Heart right ventricle (tissue), 16 donors: ENCODE data around the gene DOK1. TPM values are rescaled to one million over a fixed set of nuclear protein-coding genes. Genes with fewer than 3 reads are reported as not detected.

ENCODE experiments used
- ATAC-seq, 8 donors: fragments of 200-7000 bp; cut with Tn5 transposase; one replicate each; pipeline ENCODE4 v1.9.1; 2020; ENCODE audit warnings: mild to moderate bottlenecking in 8 of 8, moderate library complexity in 8 of 8, moderate number of reproducible peaks in 1 of 8
- DNase-seq, 2 donors: peaks; one replicate each; pipeline ENCODE4 v3.0.0-alpha.2; 2020
- H3K27ac ChIP-seq, 10 donors: fragments of 200-600 bp; sonication (generic) in 2 of 10; one replicate each; pipeline versions ENCODE4 v1.5.0 to v1.8.0; 2020 to 2022; ENCODE audit warnings: mild to moderate bottlenecking in 3 of 10
- H3K27me3 ChIP-seq, 7 donors: fragments of 200-600 bp; one replicate each; pipeline ENCODE4 v1.8.0; 2021 to 2022; ENCODE audit warnings: mild to moderate bottlenecking in 2 of 7
- H3K36me3 ChIP-seq, 9 donors: fragments of 200-600 bp; sonication (generic) in 1 of 9; one replicate each; pipeline versions ENCODE4 v1.5.0 to v1.8.0; 2020 to 2022; ENCODE audit warnings: mild to moderate bottlenecking in 2 of 9
- H3K4me1 ChIP-seq, 9 donors: fragments of 200-600 bp; sonication (generic) in 1 of 9; one replicate each; pipeline versions ENCODE4 v1.5.0 to v1.8.0; 2020 to 2022; ENCODE audit warnings: mild to moderate bottlenecking in 4 of 9
- H3K4me3 ChIP-seq, 10 donors: fragments of 200-600 bp; sonication (generic) in 2 of 10; one replicate each; pipeline versions ENCODE4 v1.5.0 to v1.8.0; 2020 to 2022; ENCODE audit warnings: mild to moderate bottlenecking in 7 of 10, moderate library complexity in 2 of 10
- H3K9me3 ChIP-seq, 11 donors: fragments of 200-600 bp in 10 of 11; sonication (generic) in 2 of 11; one replicate each; pipeline versions ENCODE4 v1.5.0 to v1.8.0; 2013 to 2022; ENCODE audit warnings: mild to moderate bottlenecking in 2 of 11, control low read depth in 1 of 11, moderate library complexity in 1 of 11
- CTCF ChIP-seq, 9 donors: fragments of 200-600 bp; sonication (generic) in 2 of 9; IDR thresholded peaks; one replicate each; pipeline versions ENCODE4 v1.5.0 to v1.8.0; 2021 to 2022; ENCODE audit warnings: antibody characterized with exemption in 9 of 9, mild to moderate bottlenecking in 5 of 9, moderate library complexity in 1 of 9
- WGBS, 2 donors: extraction: QIAGEN DNeasy Blood & Tissue Kit; methylation state at CpG; one replicate each; pipeline ENCODE4 v1.1.7; 2013; ENCODE audit warnings: inconsistent platforms in 1 of 2; 5-methylcytosine and 5-hydroxymethylcytosine counted together
- intact Hi-C, 10 donors: fragments of 100-400 bp; cut with DNase I; formaldehyde crosslinking; loops; one replicate each; pipeline versions ENCODE4 v1.11.1 to v1.14.2; 2022
- polyA plus RNA-seq, 2 donors: library from polyadenylated mRNA; stranded (reverse); fragments of 200-250 nt; gene quantifications; one replicate each; pipeline ENCODE4 v1.2.3, GENCODE V29; 2013
- total RNA-seq, 10 donors: library from RNA; stranded (reverse); fragmentation: NEBNext Ultra II Directional in 3 of 10; extraction: Animal tissue kit (Norgen Biotek cat#: 25700) in 3 of 10; gene quantifications; one replicate each; pipeline versions ENCODE4 v1.2.1 to v1.2.4, GENCODE V29; 2021 to 2023
- donor health status: Arrhythmogenic right ventricular cardiomyopathy.
- donor health status: ischemic (EF 13 %, LVEDD 7.1; RV severe dilation, severe dysfunction).
- donor health status: healthy with polysubstance abuse.
- donor health status: DM: no; HTN: yes; CAD: no.
- donor health status: DM: no; HTN: no; CAD: no.
- donor health status: ischemic (EF 25% LVEDD 6.9; RV normal size, moderate dysfunction).
- donor health status: ischemic (EF 25% LVEDD 5.7; RV mildly dilated, moderate dysfunction).
- donor health status: healthy.
- donor health status: DM: yes; HTN: yes; CAD: no.
- donor health status: Ischemic cardiomyopathy.
- donor health status: ischemic (EF 35%, LVEDD 5.7; RV mildly dilated, moderate dysfunction).
- donor health status: nonischemic (EF 11% LVEDD 7.7; RV severe dilation, severe dysfunction).
- donor health status: DM: yes; HTN: yes; CAD: no.
- donor health status: PGD.
- donor health status: ischemic (EF 29% LVEDD 5.4; RV normal size, mild dysfunction).
- donor health status: nonischemic (EF 23%, LVEDD 6.1; RV moderate dilation, normal function).

Gene DOK1
- total and polyA plus RNA-seq, 12 donors, result 1.9 to 7.7 (median 3.5) TPM

GRCh38 chr2:74542978-74543377 lies 11.5 kb upstream of the DOK1 start:
- 55 to 72% methylated on average over 1 of the region's 1 CpG for WGBS, 2 donors
- intact Hi-C loops, result no loop called here
- no peak overlapping the region for H3K27ac ChIP-seq

GRCh38 chr2:74544634-74545033 lies 9.9 kb upstream of the DOK1 start:
- TF ChIP-seq CTCF (IDR thresholded peaks at IDR 0.05), result no peak
- Histone ChIP-seq H3K27me3 (peaks cover 0 to 16% (median 0%) of the 10 kb centered on the region in 7 donors), H3K36me3 (no peaks in the 10 kb centered on the region), H3K4me1 (peaks cover 7 to 35% (median 15%) of the 10 kb centered on the region in 9 donors), H3K4me3 (no peak overlapping the region), H3K9me3 (no peaks in the 10 kb centered on the region), H3K27ac (no peak overlapping the region)
- no peak for DNase-seq
- no peak for ATAC-seq
- 88 to 90% methylated on average over 3 of the region's 3 CpGs for WGBS, 2 donors
- intact Hi-C loops, result loop anchor here in 1 of 10 donors (5.0 kb wide), 1 partner anchor 43 kb away; no protein-coding TSS in a partner anchor

More at GRCh38 chr2:74542978-74543377, 11.5 kb upstream of the DOK1 start:
- peak in 2 of 8 donors; percentile 35 to 54 for ATAC-seq
- DNase-seq, result no peak
- H3K36me3 ChIP-seq, result no peaks in the 10 kb centered on the region
- H3K4me3 ChIP-seq, result no peak overlapping the region
- peaks cover 0 to 22% (median 7%) of the 10 kb centered on the region in 9 donors for H3K4me1 ChIP-seq
- no peaks in the 10 kb centered on the region for H3K9me3 ChIP-seq
- TF ChIP-seq CTCF (IDR thresholded peaks at IDR 0.05), result no peak
- H3K27me3 ChIP-seq, result peaks cover 0 to 1% (median 0%) of the 10 kb centered on the region in 7 donors

- no peaks in the 10 kb centered on the region for H3K9me3 ChIP-seq
- DNase-seq (no peak), ATAC-seq (no peak)
- H3K36me3 ChIP-seq, result no peaks in the 10 kb centered on the region
- intact Hi-C loops, result loop anchor here in 1 of 10 donors (5.0 kb wide), 1 partner anchor 41 kb away; no protein-coding TSS in a partner anchor
- H3K4me3 ChIP-seq, result no peak overlapping the region
- 74 to 82% methylated on average over 3 of the region's 3 CpGs for WGBS, 2 donors
- TF ChIP-seq CTCF (IDR thresholded peaks at IDR 0.05), result no peak
- no peak overlapping the region for H3K27ac ChIP-seq
- H3K27me3 ChIP-seq, result peaks cover 0 to 19% (median 0%) of the 10 kb centered on the region in 7 donors
- H3K4me1 ChIP-seq, result peaks cover 3 to 27% (median 17%) of the 10 kb centered on the region in 9 donors
Observed at GRCh38 chr2:74546004-74546403, 8.5 kb upstream of the DOK1 start.

- H3K27ac ChIP-seq, result peak overlapping the region; percentile 57 to 92 (median 80)
- peaks cover 3 to 28% (median 19%) of the 10 kb centered on the region in 9 donors for H3K4me1 ChIP-seq
- H3K9me3 ChIP-seq, result no peaks in the 10 kb centered on the region
- intact Hi-C loops, result loop anchor here in 1 of 10 donors (5.0 kb wide), 1 partner anchor 39 kb away; no protein-coding TSS in a partner anchor
- peak overlapping the region; percentile 22 to 82 (median 68) for H3K4me3 ChIP-seq
- WGBS, 2 donors, result 12% methylated on average over 23 to 26 of the region's 26 CpGs
- no peak for DNase-seq
- ATAC-seq, result peak in 2 of 8 donors; percentile 0 to 2
- TF ChIP-seq CTCF (IDR thresholded peaks at IDR 0.05), result no peak
- H3K27me3 ChIP-seq, result peaks cover 0 to 19% (median 0%) of the 10 kb centered on the region in 7 donors
- H3K36me3 ChIP-seq, result no peaks in the 10 kb centered on the region
Observed at GRCh38 chr2:74548285-74548899, 6.1 kb upstream of the DOK1 start.
